Measurements from ENCODE around the gene SLC41A3. TPM values are rescaled to one million over a fixed set of nuclear protein-coding genes. Genes with fewer than 3 reads are reported as not detected.

Gene SLC41A3
- total RNA-seq, 3 donors from 2014 or later, result 23.0 to 33.9 (median 31.2) TPM

- Histone ChIP-seq H3K36me3 (ENCODE audit: low read depth) (no peaks in the 10 kb centered on the region), H3K4me1 (ENCODE audit: low read depth) (no peaks in the 10 kb centered on the region), H3K9me3 (no peaks in the 10 kb centered on the region), H3K4me3 (no peak overlapping the region)
- intact Hi-C loops (cut with DNase I, micrococcal nuclease), result no loop called here
- no peak for TF ChIP-seq CTCF (IDR thresholded peaks at IDR 0.05)
- no peak for ATAC-seq
- DNase-seq, result no peak
Observed at GRCh38 chr3:126035362-126036050, 48.4 kb downstream of the SLC41A3 start.

DNA sequence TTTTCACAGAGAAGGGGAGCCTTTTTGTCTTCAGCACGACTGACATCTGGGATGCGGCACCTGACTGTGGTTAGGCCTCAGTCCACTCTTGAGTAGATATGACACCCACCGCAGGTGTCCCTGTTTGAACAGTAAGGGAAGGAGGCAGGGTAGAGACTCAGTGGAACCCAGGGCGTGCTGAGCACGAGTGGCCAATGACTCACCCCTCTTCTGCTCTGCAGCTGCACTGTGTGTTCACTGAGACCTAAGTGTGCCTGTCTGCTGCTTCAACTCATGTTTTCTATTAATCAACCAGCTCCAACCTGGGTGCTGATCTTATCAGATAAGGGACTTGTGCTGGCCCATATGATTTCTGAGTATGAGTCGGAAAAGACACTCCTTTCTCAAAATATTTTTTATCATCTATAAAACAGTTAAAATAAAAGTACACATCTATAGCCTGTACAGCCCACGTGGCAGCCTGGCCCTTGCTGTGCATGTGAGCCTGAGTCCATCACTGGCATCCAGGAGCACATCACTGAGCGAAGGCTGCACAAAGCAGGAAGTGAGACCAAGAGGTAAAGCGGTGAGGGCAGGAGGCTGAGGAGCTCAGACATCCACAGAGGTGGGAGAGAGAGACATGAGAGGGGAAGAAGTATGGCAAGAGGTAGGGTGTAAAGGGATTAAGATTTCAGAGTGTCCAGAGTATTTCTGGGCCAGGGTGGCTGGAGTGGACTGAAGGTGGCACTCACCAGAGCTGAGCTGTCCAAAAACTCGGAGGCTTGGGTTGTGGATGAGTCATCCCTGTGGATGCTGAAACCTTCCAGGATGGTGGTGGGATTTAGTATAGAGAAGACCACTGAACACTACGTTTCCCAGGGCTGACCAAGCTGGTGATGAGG is 49.2 kb downstream of the SLC41A3 start:
- no peaks in the 10 kb centered on the region for H3K36me3 ChIP-seq (ENCODE audit: low read depth)
- no peak for ATAC-seq
- intact Hi-C loops (cut with DNase I, micrococcal nuclease), result no loop called here
- no peaks in the 10 kb centered on the region for H3K4me1 ChIP-seq (ENCODE audit: low read depth)
- no peak for TF ChIP-seq CTCF (IDR thresholded peaks at IDR 0.05)
- H3K4me3 ChIP-seq, result no peak overlapping the region
- DNase-seq, result no peak
- no peaks in the 10 kb centered on the region for H3K9me3 ChIP-seq

DNA sequence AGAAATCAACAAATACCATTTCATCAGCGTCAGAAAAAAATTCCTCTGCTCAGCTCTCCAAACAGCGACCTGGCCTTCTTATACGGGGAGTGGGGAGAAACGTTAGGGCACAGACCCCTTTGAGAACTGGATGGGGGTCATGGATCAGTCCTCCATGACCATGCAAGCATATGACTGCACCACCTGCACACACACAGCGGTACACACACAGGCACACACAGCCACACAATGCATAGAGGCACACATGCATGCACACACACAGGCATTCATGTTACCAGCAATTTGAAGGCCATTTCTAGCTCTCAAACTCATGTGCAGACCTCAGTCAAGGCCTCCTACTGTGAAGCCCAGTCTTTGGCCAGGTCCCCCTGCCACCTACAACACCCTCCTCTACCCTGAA is 50.2 kb downstream of the SLC41A3 start:
- no peak for TF ChIP-seq CTCF (IDR thresholded peaks at IDR 0.05)
- Histone ChIP-seq H3K9me3 (no peaks in the 10 kb centered on the region), H3K4me1 (ENCODE audit: low read depth) (no peaks in the 10 kb centered on the region), H3K4me3 (no peak overlapping the region), H3K36me3 (ENCODE audit: low read depth) (no peaks in the 10 kb centered on the region)
- ATAC-seq (no peak), DNase-seq (no peak)
- intact Hi-C loops (cut with DNase I, micrococcal nuclease), result no loop called here

- no peaks in the 10 kb centered on the region for H3K36me3 ChIP-seq (ENCODE audit: low read depth)
- H3K4me3 ChIP-seq, result no peak overlapping the region
- no peak for TF ChIP-seq CTCF (IDR thresholded peaks at IDR 0.05)
- intact Hi-C loops (cut with DNase I, micrococcal nuclease), result no loop called here
- no peaks in the 10 kb centered on the region for H3K4me1 ChIP-seq (ENCODE audit: low read depth)
- DNase-seq (no peak), ATAC-seq (no peak)
- peaks cover 5% of the 10 kb centered on the region for H3K9me3 ChIP-seq
Observed at GRCh38 chr3:126033051-126033745, 50.7 kb downstream of the SLC41A3 start.

DNA sequence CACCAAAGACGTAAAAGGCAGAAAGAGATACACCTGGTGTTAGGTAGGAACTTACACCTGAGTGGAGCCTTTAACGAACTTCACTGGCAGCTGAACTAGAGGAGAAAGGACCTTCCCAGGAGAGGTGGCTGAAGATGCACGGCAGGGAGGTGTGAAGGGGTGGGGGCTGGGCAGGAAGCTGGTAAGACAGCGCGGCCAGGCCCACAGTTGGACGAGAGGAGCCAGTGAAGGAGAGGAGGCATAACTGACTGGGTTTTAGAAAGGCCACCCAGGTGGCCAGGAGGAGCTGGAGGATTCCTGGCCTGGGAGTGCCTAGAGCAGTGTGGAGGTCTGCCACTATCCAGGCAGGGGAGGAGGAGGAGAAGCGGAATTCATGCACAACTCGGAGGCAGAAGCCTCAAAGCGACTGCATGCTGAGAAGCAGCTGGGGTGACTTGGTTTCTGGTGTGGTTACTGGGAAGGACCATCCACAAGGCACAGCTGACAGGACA is 51.9 kb downstream of the SLC41A3 start:
- Histone ChIP-seq H3K36me3 (ENCODE audit: low read depth) (no peaks in the 10 kb centered on the region), H3K4me1 (ENCODE audit: low read depth) (no peaks in the 10 kb centered on the region), H3K9me3 (peaks cover 11% of the 10 kb centered on the region), H3K4me3 (no peak overlapping the region)
- no peak for ATAC-seq
- DNase-seq, result no peak
- no peak for TF ChIP-seq CTCF (IDR thresholded peaks at IDR 0.05)
- intact Hi-C loops (cut with DNase I, micrococcal nuclease), result no loop called here

All from mucosa of descending colon (tissue), 3 donors.